Cardiac muscle cell (in vitro differentiated cells and primary cell): ENCODE data around the gene KLK14. TPM values are rescaled to one million over a fixed set of nuclear protein-coding genes. Genes with fewer than 3 reads are reported as not detected.

Experiments used
- DNase-seq, 2 donors: peaks; one replicate each; pipeline versions ENCODE4 v3.0.0 to v3.0.0-alpha.2; 2010 to 2017; ENCODE audit warnings: low read depth in 1 of 2, low spot score in 1 of 2
- H3K27ac ChIP-seq: fragments of 200-600 bp; sonication (generic); 2 replicates; pipeline ENCODE4 v1.5.1; 2016
- H3K27me3 ChIP-seq: fragments of 200-600 bp; sonication (generic); 2 replicates; pipeline ENCODE4 v1.6.0; 2016; ENCODE audit warnings: control low read depth
- H3K36me3 ChIP-seq: fragments of 200-600 bp; sonication (generic); 2 replicates; pipeline ENCODE4 v1.5.1; 2016; ENCODE audit warnings: control low read depth
- H3K4me1 ChIP-seq: fragments of 200-600 bp; sonication (generic); 2 replicates; pipeline ENCODE4 v1.8.1; 2017; ENCODE audit warnings: low read depth, mild to moderate bottlenecking, mixed run types
- H3K4me3 ChIP-seq: fragments of 200-600 bp; sonication (generic); 2 replicates; pipeline ENCODE4 v1.5.1; 2016; ENCODE audit warnings: mild to moderate bottlenecking
- H3K9me3 ChIP-seq: fragments of 200-600 bp; sonication (generic); 2 replicates; pipeline ENCODE4 v1.5.1; 2017; ENCODE audit warnings: low read depth, mild to moderate bottlenecking, control low read depth
- polyA plus RNA-seq: library from polyadenylated mRNA; unstranded; fragments of >200 nt; fragmentation: Nextera tagmentation; extraction: Ambion mirVana; gene quantifications from 2 replicates; pipeline ENCODE4 v1.2.1, GENCODE V29; 2016
- total RNA-seq: library from RNA; depleted of rRNA; stranded (reverse); fragments of >200 nt; gene quantifications from 2 replicates; pipeline ENCODE4 v1.2.3, GENCODE V29; 2016
- TF ChIP-seq, protein P1 (sequence below): IDR thresholded peaks from 2 replicates; pipeline ENCODE4 v1.5.1; 2012; ENCODE audit warnings: low read depth, mild to moderate bottlenecking, low read length

Gene KLK14
- total and polyA plus RNA-seq, 2 experiments from 2014 or later = 0.24 TPM; not detected in 1

DNA sequence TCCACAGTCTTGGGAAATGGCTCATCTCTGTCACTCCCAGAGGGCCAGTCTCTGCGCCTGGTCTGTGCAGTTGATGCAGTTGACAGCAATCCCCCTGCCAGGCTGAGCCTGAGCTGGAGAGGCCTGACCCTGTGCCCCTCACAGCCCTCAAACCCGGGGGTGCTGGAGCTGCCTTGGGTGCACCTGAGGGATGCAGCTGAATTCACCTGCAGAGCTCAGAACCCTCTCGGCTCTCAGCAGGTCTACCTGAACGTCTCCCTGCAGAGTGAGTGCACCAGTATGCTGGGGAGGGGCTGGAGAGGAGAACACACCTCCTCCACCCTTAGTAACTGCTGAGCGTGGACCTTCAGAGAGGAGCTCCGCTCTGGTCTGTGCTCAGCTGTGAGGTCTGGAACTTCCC lies 44.3 kb upstream of the KLK14 start:
- Histone ChIP-seq H3K9me3 (no peaks in the 10 kb centered on the region), H3K4me3 (no peak overlapping the region), H3K4me1 (no peaks in the 10 kb centered on the region), H3K36me3 (no peaks in the 10 kb centered on the region), H3K27ac (no peak overlapping the region), H3K27me3 (no peaks in the 10 kb centered on the region)
- TF ChIP-seq, protein P1, sequence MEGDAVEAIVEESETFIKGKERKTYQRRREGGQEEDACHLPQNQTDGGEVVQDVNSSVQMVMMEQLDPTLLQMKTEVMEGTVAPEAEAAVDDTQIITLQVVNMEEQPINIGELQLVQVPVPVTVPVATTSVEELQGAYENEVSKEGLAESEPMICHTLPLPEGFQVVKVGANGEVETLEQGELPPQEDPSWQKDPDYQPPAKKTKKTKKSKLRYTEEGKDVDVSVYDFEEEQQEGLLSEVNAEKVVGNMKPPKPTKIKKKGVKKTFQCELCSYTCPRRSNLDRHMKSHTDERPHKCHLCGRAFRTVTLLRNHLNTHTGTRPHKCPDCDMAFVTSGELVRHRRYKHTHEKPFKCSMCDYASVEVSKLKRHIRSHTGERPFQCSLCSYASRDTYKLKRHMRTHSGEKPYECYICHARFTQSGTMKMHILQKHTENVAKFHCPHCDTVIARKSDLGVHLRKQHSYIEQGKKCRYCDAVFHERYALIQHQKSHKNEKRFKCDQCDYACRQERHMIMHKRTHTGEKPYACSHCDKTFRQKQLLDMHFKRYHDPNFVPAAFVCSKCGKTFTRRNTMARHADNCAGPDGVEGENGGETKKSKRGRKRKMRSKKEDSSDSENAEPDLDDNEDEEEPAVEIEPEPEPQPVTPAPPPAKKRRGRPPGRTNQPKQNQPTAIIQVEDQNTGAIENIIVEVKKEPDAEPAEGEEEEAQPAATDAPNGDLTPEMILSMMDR = no peak
- DNase-seq = no peak

DNA sequence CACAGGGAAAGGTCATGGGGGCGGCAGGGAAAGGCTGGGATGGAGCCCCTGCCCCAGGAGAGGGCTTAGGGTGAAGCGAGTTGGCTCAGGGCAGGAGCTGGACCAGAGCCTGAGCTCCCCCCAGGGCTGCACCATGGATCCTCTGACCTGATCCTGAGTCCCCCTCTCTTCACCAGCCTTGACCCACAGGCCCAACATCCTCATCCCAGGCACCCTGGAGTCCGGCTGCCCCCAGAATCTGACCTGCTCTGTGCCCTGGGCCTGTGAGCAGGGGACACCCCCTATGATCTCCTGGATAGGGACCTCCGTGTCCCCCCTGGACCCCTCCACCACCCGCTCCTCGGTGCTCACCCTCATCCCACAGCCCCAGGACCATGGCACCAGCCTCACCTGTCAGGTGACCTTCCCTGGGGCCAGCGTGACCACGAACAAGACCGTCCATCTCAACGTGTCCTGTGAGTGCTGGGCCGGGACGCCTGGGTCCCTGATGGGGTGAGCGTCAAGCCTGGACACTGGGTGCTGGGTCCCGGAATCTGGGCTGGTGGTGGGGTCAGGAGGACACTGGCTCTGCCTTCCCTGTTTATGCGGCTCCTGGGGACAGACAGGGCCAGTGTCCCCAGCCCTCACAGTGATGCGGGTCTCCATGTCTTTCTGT lies 42.9 kb upstream of the KLK14 start:
- no peak overlapping the region for H3K27ac ChIP-seq
- DNase-seq = no peak

DNA sequence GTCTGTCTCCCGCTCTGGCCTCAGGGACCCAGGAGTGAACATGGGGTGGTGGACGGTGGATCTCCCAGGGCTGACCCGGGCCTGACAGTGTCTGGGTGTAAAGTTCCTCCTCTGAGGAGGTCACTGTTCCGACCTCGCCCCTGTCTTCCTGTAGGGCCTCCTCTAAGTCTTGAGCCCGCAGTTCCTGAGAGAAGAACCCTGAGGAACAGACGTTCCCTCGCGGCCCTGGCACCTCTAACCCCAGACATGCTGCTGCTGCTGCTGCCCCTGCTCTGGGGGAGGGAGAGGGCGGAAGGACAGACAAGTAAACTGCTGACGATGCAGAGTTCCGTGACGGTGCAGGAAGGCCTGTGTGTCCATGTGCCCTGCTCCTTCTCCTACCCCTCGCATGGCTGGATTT lies 42.0 kb upstream of the KLK14 start, which contains the start of gene SIGLEC9:
SIGLEC9 (plus strand) TSS at position 178 of the 400 bp plus-strand sequence; CDS start at position 247, 69 bp downstream.
- DNase-seq = no peak
- no peak within 1 kb of the TSS for H3K4me3 ChIP-seq
- no peaks in the 10 kb centered on the region for H3K9me3 ChIP-seq
- no peaks in the 10 kb centered on the region for H3K36me3 ChIP-seq
- no peaks in the 10 kb centered on the region for H3K27me3 ChIP-seq
- no peak within 1 kb of the TSS for H3K27ac ChIP-seq
- TF ChIP-seq, protein P1 = no peak
- no peaks in the 10 kb centered on the region for H3K4me1 ChIP-seq

More for the DNA sequence above, 42.9 kb upstream of the KLK14 start:
- Histone ChIP-seq H3K9me3 (no peaks in the 10 kb centered on the region), H3K27me3 (no peaks in the 10 kb centered on the region), H3K4me1 (no peaks in the 10 kb centered on the region), H3K4me3 (no peak overlapping the region), H3K36me3 (no peaks in the 10 kb centered on the region)
- TF ChIP-seq, protein P1 = no peak

DNA sequence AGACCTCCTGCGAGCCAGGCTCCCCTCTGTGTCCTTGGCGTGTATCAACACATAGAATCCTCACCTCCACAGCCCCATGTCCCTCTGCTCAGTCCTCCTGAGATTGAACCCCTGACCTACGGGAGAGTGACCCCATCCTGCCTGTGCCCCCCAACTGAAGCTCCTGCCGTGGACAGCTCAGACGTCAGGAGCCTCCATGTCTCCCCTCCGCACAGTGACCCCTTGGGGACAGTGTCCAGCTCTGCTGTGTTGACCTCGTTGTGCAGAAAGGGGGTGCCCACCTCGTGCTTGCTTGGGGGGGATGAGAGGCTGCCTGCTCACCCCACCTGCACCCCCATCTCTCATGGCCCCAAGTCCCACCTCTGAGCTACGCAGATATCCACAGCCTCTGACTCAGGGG lies 41.5 kb upstream of the KLK14 start:
- no peaks in the 10 kb centered on the region for H3K4me1 ChIP-seq
- no peaks in the 10 kb centered on the region for H3K36me3 ChIP-seq
- H3K27me3 ChIP-seq = no peaks in the 10 kb centered on the region
- H3K4me3 ChIP-seq = no peak overlapping the region
- no peak for DNase-seq
- H3K27ac ChIP-seq = no peak overlapping the region
- TF ChIP-seq, protein P1 = no peak
- no peaks in the 10 kb centered on the region for H3K9me3 ChIP-seq

DNA sequence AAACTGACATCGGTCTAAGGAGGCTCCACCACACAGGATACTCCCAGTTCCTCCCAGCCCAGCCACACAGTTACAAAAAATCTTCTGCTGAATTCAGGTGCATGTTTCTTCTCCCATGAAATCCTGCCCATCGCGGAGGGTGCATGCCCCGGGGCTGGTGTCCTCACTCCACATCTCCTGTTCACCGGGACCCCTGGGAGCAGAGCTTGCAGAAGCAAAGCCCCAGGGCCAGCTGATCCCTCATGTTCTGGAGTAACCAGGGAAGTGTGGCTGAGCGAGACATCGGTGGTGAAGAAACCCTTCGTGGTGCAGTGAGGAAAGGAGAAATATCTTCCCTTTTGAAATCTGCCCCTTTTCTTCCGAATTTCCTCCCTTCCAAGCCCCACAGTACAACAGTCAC lies 41.1 kb upstream of the KLK14 start:
- Histone ChIP-seq H3K36me3 (no peaks in the 10 kb centered on the region), H3K27me3 (no peaks in the 10 kb centered on the region), H3K4me3 (no peak overlapping the region), H3K27ac (no peak overlapping the region), H3K4me1 (no peaks in the 10 kb centered on the region), H3K9me3 (no peaks in the 10 kb centered on the region)
- TF ChIP-seq, protein P1 = no peak
- DNase-seq = no peak
